Measurements from ENCODE around the gene COX6A2. TPM values are rescaled to one million over a fixed set of nuclear protein-coding genes. Genes with fewer than 3 reads are reported as not detected.
"Not testable (repeated sequence)": the region's sequence is repeated elsewhere in the genome, so short reads cannot be mapped to it uniquely, and the experiment has no call there.

Gene COX6A2
- total and polyA plus RNA-seq, 12 donors, result 2.8 to 5.2 TPM; not detected in 10

GRCh38 chr16:31440516-31441184 is 12.5 kb upstream of the COX6A2 start:
- intact Hi-C loops (cut with DNase I), result loop anchor here (5.0 to 10.0 kb wide), 3 partner anchors 236 to 458 kb away; partner anchors contain the start of genes HSD3B7 (in 1 of the 2) and PYCARD (in 1 of the 2)
- Histone ChIP-seq H3K36me3 (replicated peaks in 1 of 2) (no peaks in the 10 kb centered on the region), H3K27ac (no peak overlapping the region), H3K9me3 (replicated peaks in 1 of 3) (no peaks in the 10 kb centered on the region), H3K4me1 (replicated peaks in 1 of 2) (peaks cover 7 to 9% of the 10 kb centered on the region in 2 donors), H3K27me3 (no peaks in the 10 kb centered on the region), H3K4me3 (no peak overlapping the region)
- DNase-seq, result no peak
- no peak for TF ChIP-seq POLR2A (IDR thresholded peaks at IDR 0.05)
- TF ChIP-seq, protein P1, sequence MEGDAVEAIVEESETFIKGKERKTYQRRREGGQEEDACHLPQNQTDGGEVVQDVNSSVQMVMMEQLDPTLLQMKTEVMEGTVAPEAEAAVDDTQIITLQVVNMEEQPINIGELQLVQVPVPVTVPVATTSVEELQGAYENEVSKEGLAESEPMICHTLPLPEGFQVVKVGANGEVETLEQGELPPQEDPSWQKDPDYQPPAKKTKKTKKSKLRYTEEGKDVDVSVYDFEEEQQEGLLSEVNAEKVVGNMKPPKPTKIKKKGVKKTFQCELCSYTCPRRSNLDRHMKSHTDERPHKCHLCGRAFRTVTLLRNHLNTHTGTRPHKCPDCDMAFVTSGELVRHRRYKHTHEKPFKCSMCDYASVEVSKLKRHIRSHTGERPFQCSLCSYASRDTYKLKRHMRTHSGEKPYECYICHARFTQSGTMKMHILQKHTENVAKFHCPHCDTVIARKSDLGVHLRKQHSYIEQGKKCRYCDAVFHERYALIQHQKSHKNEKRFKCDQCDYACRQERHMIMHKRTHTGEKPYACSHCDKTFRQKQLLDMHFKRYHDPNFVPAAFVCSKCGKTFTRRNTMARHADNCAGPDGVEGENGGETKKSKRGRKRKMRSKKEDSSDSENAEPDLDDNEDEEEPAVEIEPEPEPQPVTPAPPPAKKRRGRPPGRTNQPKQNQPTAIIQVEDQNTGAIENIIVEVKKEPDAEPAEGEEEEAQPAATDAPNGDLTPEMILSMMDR (IDR thresholded peaks at IDR 0.05), result no peak
- 43 to 73% (median 73%) methylated on average over 4 of the region's 4 CpGs for WGBS, 4 donors

GRCh38 chr16:31439519-31439918 is 11.4 kb upstream of the COX6A2 start:
- Histone ChIP-seq H3K27me3 (no peaks in the 10 kb centered on the region), H3K36me3 (replicated peaks in 1 of 2) (no peaks in the 10 kb centered on the region), H3K27ac (no peak overlapping the region), H3K4me3 (no peak overlapping the region), H3K4me1 (replicated peaks in 1 of 2) (peaks cover 7 to 9% of the 10 kb centered on the region in 2 donors), H3K9me3 (replicated peaks in 1 of 3) (no peaks in the 10 kb centered on the region)
- TF ChIP-seq, protein P1 (IDR thresholded peaks at IDR 0.05), result no peak
- TF ChIP-seq POLR2A (IDR thresholded peaks at IDR 0.05), result no peak
- intact Hi-C loops (cut with DNase I), result no loop called here
- no peak for DNase-seq
- WGBS, 4 donors, result 75 to 92% (median 84%) methylated on average over 3 of the region's 3 CpGs

- DNase-seq; H3K27me3 ChIP-seq; intact Hi-C loops (cut with DNase I); H3K4me1 ChIP-seq (replicated peaks in 1 of 2); H3K36me3 ChIP-seq (replicated peaks in 1 of 2); H3K4me3 ChIP-seq; H3K27ac ChIP-seq; H3K9me3 ChIP-seq (replicated peaks in 1 of 3): not testable (repeated sequence)
- 52 to 75% (median 66%) methylated on average over 3 to 4 of the region's 4 CpGs for WGBS, 4 donors
Observed at GRCh38 chr16:31439023-31439422, 10.9 kb upstream of the COX6A2 start.

GRCh38 chr16:31438414-31438813 is 10.3 kb upstream of the COX6A2 start:
- no peak for DNase-seq
- peaks cover 7 to 9% of the 10 kb centered on the region in 2 donors for H3K4me1 ChIP-seq (replicated peaks in 1 of 2)
- intact Hi-C loops (cut with DNase I), result no loop called here
- H3K27ac ChIP-seq, result no peak overlapping the region
- H3K4me3 ChIP-seq, result no peak overlapping the region
- no peak for TF ChIP-seq POLR2A (IDR thresholded peaks at IDR 0.05)
- TF ChIP-seq, protein P1 (IDR thresholded peaks at IDR 0.05), result no peak
- H3K27me3 ChIP-seq, result no peaks in the 10 kb centered on the region
- no peaks in the 10 kb centered on the region for H3K36me3 ChIP-seq (replicated peaks in 1 of 2)
- H3K9me3 ChIP-seq (replicated peaks in 1 of 3), result no peaks in the 10 kb centered on the region
- 65 to 76% (median 69%) methylated on average over 2 of the region's 2 CpGs for WGBS, 4 donors

Data from adrenal gland (tissue), 12 donors.